ENCODE results near the gene FAM204A.

FAM204A gene

DNA sequence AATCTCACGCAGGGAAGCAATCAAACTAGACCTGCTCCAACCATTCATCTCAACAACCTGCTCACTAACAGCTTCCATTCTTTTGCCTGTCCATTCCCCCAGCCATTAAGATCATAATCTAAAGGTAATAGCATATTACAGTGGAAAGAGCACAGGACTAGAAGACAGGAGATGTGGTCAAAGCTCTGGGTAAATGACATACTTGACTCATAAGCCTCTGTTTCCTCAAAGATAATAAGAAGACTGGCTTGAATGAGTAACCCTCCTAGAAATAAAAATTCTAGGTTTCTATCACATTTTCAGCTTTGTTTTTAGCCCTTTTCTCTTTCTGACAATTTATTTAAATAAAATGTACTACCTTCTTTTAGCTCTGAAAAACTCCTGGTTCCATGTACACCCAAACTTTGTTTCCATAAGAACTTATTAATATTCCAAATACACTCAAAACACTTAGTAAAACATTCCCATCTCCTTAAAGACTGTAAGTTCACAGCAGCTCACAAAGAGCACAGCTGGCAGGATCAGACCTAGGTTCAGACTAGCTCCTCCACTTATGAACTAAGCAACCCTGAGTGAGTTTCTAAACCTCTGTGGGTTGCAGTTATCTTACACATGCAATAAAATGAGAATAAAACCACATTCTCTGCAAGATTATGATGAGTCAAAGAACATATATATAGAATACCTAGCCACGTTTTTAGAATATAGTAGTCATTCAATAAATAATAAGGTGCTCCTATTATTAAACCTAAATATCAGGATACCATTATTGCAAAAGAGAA, 11.6 kb downstream of the FAM204A start:
- DNase-seq: no peak

DNA sequence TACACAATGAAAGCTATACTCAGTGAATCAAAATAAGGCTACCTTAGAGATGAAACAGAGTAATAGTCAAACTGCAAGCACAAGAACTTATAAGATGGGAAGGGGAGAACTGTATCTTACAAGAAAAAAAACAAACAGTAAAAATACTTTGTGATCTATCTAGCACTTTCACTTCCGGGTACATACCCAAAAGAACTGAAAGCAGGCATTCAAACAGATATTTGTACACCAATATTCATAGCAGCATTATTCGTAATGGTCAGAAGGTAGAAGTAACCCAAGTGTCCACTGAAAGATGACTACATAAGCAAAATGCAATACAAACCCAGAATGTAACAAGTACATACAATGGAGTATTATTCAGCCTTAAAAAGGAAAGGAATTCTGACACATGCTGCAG, 18.0 kb downstream of the FAM204A start:
- DNase-seq: no peak

DNA sequence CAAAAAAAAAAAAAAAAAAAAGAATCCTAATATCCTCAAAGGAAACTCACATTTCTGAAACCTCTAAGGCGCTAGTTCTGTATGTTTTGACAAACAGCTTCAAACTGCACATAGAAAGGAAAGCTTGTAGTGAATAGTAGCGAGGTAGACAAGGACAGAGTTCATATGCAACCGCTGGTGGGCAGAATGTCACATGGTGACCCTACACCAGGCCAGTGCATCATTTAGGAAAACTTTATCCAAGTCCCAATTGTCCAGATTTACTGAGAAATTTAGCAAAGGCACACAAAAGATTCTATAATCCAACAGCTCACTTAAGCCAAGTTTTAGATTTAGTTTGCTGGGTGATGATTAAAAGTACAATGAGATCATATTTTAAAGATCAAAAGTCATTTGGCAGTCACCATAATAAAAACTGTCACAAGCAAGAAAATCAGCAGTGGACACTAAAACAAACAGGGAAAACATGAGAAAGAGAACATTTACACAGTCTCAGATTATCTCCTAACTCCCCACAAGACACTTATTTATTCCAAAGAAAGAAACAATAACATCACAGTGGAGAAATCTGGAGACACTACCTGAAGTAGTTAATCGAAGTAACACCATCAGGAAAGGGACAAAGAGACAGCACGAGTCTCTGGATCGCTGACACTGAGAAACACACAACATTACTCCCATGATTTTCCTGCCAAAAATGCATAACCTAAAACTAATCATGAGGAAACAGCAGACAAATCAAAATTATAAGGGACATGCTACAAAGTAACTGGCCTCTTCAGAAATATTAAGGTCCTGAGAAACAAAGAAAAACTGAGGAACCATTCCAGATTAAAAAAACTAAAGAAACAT, 20.2 kb downstream of the FAM204A start:
- no peak for DNase-seq

DNA sequence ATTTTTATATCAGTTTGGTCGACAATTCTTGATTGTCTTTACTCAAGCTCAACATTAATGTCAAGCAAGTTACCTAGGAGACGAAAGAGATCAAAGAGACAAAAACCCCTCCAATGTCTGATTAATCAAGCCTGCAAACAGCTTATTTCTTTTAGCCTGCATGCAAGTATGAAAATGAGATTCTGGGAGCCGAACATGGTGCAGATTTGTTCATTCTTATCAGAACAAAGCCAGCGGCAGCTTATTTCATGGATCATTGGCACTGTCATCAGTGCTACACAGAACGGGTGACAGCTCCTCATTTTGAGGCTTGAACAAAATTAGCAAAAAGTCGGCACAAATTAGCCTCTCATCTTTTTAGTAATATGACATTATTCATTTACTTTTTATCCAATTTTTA, 26.5 kb downstream of the FAM204A start:
- no peak for DNase-seq

DNA sequence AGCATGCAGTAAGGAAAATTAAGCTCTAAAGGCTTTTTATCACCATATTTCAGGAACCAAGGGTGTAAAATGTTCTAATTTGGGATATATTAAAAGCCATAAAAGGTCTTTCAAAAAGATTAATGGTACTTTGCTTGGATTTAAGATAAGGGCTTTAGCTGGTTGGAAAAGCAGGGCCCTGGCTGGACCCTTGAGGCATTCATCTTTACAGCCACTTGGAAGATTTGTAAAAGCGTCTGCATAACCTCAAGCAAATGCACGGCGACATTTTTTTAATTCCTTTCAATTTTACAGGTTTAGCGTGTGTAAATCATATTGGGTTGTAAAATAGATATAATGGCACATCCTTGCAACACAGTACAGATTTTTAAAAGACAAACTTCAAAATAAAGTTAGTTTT, 27.2 kb downstream of the FAM204A start:
- no peak for DNase-seq

DNA sequence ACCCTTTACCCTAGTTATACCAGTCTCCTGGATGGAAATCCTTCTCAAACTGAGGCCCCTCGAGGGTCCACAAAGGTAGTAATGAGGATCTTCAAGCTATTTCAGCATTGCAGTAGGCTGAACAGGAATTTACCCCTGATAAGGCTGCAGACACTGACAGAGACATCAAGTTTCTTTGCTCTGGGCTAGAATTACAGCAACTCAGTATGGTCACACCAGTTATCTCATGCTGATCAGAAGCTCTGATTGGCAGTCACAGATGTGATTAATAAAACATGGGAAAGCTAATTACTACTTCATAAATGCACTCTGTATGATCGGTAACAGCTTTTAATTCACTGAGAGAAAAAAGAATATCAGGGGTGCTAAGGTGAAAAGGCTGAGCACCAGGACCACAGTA, 30.6 kb downstream of the FAM204A start:
- DNase-seq: no peak

DNA sequence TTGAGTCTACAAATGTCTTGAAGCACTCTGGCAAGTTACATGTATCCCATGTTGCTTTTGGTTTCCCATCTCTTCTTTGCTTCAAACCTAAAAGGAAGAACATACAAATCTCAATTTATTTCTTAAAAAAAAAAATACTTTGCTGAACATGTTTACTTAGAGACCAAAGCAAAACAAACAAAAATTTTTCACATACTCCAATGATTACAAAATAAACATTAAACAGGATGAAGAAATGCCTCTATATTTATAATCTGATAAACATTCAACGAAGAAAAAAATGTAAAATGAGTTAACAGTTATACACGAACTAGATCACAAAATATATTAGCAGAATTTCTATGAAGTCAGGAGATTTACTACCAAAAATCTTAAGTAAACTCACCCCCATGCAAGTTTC, 31.3 kb downstream of the FAM204A start:
- no peak for DNase-seq

DNA sequence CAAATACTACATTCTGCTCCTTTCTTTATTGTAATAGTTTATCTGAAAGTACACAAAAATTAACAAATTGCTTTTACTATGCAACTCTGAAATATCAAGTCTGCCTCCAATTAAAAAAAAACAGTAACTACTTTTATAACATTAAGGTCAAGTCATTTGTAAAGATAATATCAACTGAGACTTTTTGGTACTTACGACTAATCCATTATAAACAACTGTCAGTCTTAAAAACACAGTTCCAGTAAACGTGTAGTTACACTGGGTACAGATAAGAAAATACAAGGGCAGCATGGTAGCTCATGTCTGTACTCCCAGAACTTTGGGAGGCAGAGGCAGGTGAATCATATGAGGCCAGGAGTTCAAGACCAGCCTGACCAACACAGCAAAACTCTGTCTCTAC, 32.2 kb downstream of the FAM204A start:
- DNase-seq: no peak

DNA sequence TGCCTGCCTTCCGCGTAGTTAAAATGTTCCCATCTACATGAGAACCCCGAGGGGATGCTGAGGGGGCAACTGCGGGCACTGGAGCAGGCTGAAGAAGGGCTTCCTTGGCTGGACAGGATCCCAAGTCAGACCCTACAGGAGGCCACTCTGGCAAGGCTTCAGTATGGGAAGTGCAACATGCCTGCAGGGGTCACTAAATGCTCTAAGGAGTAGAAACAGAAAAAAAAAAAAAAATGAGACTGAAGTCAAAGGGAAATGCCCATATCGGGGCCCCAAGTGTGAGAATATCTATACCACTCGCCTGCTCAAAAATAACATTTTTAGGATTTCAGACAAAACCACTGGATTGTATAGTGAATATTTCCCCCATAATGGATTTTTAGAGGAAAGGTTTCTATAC, 33.5 kb downstream of the FAM204A start:
- no peak for DNase-seq

DNA sequence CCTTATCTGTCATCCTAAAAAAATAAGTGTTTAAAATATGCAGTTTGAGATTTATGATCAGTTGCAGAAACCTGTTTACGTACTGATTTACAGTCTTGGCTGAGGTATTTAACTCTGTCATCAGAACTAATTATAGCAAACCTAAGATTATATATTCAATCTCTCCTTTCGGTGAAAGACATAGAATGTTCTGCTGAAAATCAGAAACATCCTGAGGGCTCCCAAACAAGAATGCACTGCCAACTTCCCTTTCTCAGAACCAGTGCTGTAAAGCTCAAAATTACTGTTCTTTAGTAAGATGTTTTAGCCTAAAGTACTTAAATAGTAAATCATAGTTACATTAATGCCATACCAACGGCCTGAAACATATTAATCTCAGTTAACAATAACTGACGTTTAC, 34.3 kb downstream of the FAM204A start:
- no peak for DNase-seq

DNA sequence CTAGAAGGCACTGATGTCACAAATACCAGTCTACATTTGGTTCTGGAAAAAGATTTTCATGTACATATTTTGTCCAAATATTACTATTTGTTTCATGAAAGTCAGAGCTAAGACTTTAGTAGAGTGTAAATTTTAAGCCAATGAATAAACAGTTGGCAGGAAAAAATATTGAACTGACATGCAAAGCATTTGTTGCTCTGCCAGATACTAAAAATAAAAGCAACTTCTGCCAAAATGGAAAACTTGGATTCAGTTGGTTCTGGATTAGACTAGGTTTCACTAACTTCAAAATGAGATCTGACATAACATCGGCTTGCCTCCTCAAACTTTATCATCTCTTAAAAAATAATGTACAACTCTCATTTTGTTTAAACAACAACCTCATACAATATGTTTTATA, 34.9 kb downstream of the FAM204A start:
- no peak for DNase-seq

DNA sequence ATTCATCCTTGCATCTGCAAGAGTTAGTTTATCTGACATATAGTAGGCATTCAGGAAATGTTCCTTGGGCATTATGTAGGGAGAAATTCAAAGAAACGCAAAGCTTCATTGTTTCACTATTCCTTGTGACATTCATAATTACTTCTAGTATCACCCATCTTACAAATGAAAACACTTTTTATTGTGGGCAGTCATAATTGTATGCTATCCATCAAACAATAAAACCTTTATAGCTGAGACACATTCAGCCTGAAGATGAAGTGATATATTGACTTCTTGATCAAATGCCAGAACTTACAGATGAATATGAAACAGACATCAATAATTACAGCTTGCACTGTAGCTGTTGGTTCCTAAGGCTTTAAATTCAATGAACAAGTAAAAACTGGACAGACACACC, 36.4 kb downstream of the FAM204A start:
- no peak for DNase-seq

DNA sequence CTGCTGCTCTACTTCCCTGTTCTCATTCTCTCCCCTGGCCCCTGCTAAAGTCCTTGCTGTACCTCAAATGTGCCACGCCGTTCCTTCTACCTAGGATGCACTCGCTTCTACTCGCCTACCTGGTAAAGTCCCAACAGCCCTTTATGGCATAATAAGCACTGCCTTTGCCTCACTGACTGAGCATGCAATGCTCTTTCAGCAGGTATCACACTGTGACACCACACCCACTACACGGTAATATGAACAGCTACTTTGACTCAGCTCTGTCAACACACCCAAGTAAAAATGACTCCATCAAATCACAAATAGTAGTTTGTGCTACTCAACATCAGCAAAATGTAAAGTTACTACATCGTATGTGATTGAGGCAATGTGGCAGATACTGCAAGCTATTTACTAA, 37.6 kb downstream of the FAM204A start:
- DNase-seq: no peak

DNA sequence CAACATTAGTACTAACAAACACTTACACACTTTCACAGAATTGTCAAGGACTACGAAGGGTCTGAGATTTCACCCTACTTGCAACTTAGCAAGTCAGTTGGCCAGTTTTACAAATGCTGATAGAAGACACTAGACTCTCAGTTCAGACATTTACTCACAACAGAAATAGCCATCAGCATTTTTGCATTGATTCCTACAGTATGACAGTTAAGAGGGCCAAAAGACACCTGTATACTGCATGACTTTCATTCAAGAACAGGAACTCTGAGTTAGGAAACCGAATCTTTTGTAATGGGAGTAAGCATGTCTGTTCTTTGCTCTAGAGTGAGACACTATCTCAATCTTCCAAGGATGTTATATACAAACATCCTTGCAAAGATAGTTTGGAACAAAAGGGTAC, 40.9 kb downstream of the FAM204A start:
- no peak for DNase-seq

DNA sequence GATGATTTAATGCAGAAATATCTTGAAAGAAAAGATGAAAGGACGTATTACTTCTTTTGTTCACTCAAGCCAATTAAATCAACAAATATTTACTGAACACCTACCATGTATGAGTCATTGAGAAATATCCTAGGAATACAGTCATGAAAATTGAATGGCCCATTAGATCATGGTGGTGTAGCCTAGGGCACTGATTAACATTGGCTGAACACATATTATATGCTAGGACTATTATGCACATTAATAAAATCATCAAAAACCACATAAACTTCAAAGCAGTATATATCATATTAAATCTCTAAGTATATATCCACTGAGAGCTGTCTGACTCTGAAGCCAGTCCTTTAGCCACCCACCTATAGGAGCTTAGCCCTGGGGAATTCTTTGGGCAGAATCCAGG, 41.8 kb downstream of the FAM204A start:
- DNase-seq: no peak

DNA sequence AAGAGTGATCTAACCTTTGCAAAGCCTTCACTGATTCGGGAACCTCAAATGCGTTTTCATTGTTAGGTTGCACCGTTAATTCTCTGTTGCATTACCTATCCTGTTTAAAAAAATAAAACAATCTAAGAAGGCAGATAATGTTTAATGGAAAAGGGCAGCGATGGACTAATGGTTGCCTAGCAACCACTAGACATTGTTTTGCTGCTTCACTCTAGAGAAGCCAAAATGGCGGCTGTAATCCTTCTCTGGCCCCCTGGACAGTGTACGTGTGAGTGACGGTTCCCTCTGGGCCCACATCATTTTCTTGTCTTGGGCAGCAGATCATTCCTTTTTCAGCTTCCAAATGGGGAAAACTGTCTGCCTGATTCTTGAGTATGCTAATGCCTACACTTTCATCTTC, 43.3 kb downstream of the FAM204A start:
- DNase-seq: no peak

DNA sequence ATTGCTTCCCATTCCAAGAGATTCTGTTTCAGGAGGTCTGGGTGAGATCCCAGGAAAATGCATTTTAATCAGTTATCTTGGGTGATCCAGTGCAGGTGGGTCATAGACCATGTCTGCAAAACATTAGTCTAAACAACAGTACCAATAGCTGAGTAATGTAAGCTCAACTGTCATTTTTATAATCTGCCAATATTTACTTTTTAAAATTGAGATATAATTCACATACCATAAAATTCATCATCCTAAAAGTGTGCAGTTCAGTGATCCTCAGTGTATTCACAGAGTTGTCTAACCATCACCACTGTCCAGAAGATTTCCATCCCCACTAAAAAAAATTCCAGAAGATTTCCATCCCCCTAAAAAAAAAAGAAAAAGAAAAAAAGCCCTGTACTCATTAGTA, 51.0 kb downstream of the FAM204A start:
- DNase-seq: no peak

DNA sequence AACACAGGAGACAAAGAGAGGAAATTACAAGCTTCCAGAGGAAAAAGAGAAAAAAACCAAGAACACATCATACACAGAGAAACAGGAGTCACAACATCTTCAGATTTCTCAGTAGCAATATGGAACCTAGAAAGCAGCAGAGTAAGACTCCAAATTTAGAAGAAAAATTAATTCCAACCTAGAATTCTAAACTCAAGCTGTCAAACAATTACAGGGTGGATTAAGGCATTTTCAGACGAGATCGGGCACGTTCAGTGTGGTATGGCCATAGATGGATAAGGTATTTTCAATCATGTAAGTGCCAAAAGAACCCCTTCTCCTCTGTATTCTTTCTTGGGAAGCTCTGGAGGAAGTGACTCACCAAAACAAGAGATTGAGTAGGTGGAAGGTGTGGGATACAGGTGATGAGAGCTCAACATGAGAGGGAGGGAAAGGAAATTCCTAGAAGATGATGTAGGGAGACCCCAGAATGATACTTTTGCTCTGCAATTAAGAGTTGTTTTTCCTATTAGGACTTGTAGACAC, 51.6 kb downstream of the FAM204A start:
- no peak for DNase-seq

DNA sequence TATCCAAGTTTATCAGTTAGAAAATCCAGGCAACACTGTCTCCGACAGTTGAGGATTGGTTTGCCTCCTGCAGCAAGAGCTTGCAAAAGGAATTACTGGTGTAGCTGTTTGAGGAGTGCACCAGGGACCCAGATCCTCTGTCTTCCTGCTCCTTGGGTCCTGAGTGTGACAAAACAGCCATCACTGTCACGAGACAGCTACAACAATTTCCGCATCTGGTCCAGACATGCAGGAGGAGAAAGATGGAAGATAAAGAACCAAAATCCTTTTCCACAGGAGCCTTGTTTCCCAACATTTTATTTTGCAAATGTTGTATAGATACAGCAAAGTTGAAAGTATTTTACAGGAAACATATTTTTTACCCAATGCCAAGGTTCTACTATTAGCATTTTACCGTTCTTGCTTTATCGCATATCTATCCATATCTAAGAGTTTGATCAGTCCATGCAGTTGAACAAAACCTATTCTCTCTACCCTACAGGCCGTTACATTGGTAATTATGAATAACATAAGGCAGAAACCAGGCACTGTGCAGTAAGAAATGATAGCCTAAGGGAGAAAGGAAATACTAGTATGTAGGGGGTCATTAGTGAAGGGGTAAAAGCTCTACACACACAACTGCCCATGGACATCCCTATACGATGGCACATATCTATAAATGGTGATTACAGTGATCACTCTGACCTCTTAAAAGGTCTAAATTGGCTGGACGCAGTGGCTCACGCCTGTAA, 54.9 kb downstream of the FAM204A start:
- DNase-seq: no peak

DNA sequence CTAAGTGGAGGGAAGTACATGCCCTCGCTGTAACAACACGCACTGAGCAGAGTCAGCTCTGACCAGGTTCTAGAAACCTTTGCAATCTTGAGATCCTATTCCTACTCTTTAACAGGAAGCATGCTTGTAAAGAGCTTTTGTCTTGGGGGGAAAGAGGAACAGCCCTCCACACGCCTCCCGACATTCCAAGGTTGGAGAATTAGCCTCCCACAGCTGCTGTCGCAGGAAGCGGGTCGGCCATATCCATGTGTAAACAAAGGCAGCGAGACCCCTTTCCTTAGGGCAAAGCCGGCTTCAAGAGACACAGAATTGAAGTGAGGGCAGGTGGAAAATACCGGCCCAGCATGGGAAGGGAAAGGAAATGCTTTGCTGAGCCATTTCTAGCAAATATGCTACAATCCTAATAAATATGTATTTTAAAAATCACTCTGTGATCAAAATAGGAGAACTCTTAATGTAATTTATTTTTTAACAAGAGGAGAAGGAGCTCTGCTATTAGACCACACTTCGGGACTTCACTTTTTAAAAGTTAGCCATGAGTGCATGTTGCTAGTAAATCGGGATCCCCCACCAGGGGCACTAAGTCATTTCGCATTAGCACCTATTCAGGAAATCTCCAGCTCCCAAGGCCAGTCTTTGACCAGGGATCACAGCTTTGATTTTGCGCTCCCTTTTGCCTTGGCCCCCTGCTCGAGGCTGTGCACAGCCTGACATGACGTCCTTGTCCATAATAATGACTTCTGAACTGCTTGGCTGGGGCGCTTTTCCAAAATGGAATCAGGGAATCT, 55.9 kb downstream of the FAM204A start:
- DNase-seq: no peak

DNA sequence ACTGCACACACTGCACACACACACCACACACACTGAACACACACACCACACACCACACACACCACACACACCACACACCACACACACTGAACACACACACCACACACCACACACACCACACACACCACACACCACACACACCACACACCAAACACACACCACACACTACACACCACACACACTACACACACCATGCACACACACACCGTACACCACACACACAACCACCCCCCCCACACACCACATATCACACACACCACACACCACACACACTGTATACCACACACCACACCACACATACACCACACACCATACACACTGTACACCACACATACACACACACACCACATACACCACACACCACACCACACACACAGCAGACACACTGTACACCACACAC, 59.5 kb downstream of the FAM204A start:
- no peak for DNase-seq

DNA sequence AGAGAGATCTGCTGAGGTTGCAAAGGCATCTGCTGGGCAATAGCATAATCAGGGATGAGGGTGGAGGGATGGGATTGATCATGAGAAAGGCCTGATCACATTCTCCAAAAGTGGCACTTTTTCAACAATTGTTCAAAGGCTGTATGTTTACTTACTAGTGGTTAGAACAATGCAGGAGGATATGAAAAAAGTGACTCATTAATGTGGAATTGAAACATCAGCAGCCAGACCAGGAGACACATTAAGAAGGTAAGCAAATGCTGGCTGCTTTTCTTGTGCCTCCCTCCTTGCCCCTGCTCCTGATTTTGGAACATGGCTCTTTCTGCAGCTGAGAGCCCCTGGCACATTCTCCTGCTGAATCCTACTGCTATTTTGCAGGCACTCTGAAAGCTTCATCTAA, 63.5 kb downstream of the FAM204A start:
- DNase-seq: no peak

DNA sequence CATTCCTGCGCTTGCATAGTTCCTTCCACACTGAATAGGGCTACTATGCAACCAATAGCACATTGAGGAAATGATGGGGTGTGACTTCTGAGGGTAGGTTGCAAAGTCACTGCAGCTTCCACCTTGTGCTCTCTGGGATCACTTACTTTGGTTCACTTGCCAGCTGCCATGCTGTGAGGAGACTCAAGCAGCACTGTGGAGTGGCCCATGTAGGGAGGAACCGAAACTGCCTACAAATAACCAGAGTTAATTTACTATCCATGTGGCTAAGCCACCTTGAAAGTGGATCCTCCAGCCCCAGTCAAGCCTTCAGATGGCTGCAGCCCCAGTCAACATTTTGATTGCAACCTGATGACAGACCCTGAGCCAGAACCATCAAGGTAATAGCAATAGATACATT, 64.3 kb downstream of the FAM204A start:
- no peak for DNase-seq

Measured in NCI-H2227 treated with DMSO at 0.1 percent for 48 hours (cell line).